Ovary (tissue), 9 donors: ENCODE measurements around the gene PRR36. TPM values are rescaled to one million over a fixed set of nuclear protein-coding genes. Genes with fewer than 3 reads are reported as not detected.

Source experiments
- DNase-seq, 5 donors: peaks; one replicate each; pipeline ENCODE4 v3.0.0-alpha.2; 2019 to 2020
- H3K27ac ChIP-seq, 2 donors: fragments of 200-600 bp; one replicate each; pipeline versions ENCODE4 v1.5.1 to v1.8.0; 2019 to 2022
- H3K27me3 ChIP-seq: fragments of 200-600 bp; one replicate; pipeline ENCODE4 v1.8.0; 2022
- H3K36me3 ChIP-seq: fragments of 200-600 bp; sonication (generic); one replicate; pipeline ENCODE4 v1.5.1; 2019
- H3K4me1 ChIP-seq: one replicate; pipeline ENCODE4 v1.8.1; 2013; ENCODE audit warnings: mild to moderate bottlenecking, moderate library complexity; ENCODE audit not compliant: insufficient read depth
- H3K4me3 ChIP-seq: fragments of 200-600 bp; sonication (generic); one replicate; pipeline ENCODE4 v1.5.1; 2017
- H3K9me3 ChIP-seq, 2 donors: fragments of 200-600 bp in 1 of 2; sonication (generic) in 1 of 2; one replicate each; pipeline versions ENCODE4 v1.5.1 to v1.8.1; 2013 to 2019; ENCODE audit warnings: mild to moderate bottlenecking in 1 of 2, moderate library complexity in 1 of 2
- CTCF ChIP-seq, 3 donors: fragments of 450-650 bp in 2 of 3; fragments of 200-600 bp in 1 of 3; IDR thresholded peaks; one replicate each; pipeline versions ENCODE4 v1.5.1 to v1.8.0; 2016 to 2022; ENCODE audit warnings: antibody characterized with exemption in 3 of 3, mild to moderate bottlenecking in 1 of 3
- EP300 ChIP-seq: sonication (generic); formaldehyde crosslinking; IDR thresholded peaks from one replicate; pipeline ENCODE4 v1.6.1; 2017; ENCODE audit warnings: antibody characterized with exemption
- POLR2A ChIP-seq: fragments of 450-650 bp; IDR thresholded peaks from one replicate; pipeline ENCODE4 v1.6.1; 2017; ENCODE audit warnings: antibody characterized with exemption, mild to moderate bottlenecking, moderate library complexity
- WGBS, 3 donors: extraction: QIAGEN DNeasy Blood & Tissue Kit in 1 of 3; methylation state at CpG; one replicate each; pipeline versions ENCODE4 v1.1.5 to v1.1.7; 2013 to 2017; 5-methylcytosine and 5-hydroxymethylcytosine counted together
- intact Hi-C, 4 donors: fragments of 100-400 bp; cut with DNase I; formaldehyde crosslinking; loops; one replicate each; pipeline versions ENCODE4 v1.11.0 to v1.15.1; 2022 to 2023
- polyA plus RNA-seq, 2 donors: library from polyadenylated mRNA; stranded (reverse); fragments of 200-250 nt in 1 of 2; fragments of 350-450 nt in 1 of 2; fragmentation: Illumina TruSeq in 1 of 2; extraction: RNeasy Lipid Tissue Mini Kit (QIAGEN cat#74804) in 1 of 2; gene quantifications; one replicate each; pipeline ENCODE4 v1.2.3, GENCODE V29; 2013 to 2014
- total RNA-seq, 7 donors: library from RNA; depleted of rRNA in 2 of 7; stranded (reverse); fragments of >200 nt in 2 of 7; fragmentation: NEBNext Ultra II Directional in 3 of 7; extraction: Animal tissue kit (Norgen Biotek cat#: 25700) in 3 of 7; gene quantifications; one replicate each; pipeline versions ENCODE4 v1.1.0 to v1.2.4, GENCODE V29; 2016 to 2023
- donor health status: DM: no; HTN: no; CAD: no; lungs with moderate emphysema.
- donor health status: DM: no; HTN: no; CAD: no.
- donor health status: Bipolar disorder and iron deficiency.
- donor health status: DM: yes; HTN: yes; CAD: no.
- donor health status: DM: no; HTN: no; CAD: no.
- donor health status: DM: yes; HTN: yes; CAD: no.

Gene PRR36
- total and polyA plus RNA-seq, 9 donors: 0.05 to 2.2 (median 0.60) TPM

GRCh38 chr19:7839476-7839875, 34.7 kb downstream of the PRR36 start:
- TF ChIP-seq EP300 (no peak), POLR2A (no peak), CTCF (IDR thresholded peaks at IDR 0.05) (no peak)
- DNase-seq: no peak
- H3K36me3 ChIP-seq: no peaks in the 10 kb centered on the region
- H3K4me3 ChIP-seq: no peak overlapping the region
- no peaks in the 10 kb centered on the region for H3K9me3 ChIP-seq
- no peaks in the 10 kb centered on the region for H3K4me1 ChIP-seq
- no peak overlapping the region for H3K27ac ChIP-seq
- intact Hi-C loops: no loop called here
- 89 to 93% (median 92%) methylated on average over 6 of the region's 6 CpGs for WGBS, 3 donors
- H3K27me3 ChIP-seq: no peaks in the 10 kb centered on the region

- Histone ChIP-seq H3K27ac (no peak overlapping the region), H3K36me3 (no peaks in the 10 kb centered on the region), H3K4me1 (peaks cover 16% of the 10 kb centered on the region), H3K9me3 (no peaks in the 10 kb centered on the region), H3K27me3 (no peaks in the 10 kb centered on the region), H3K4me3 (no peak overlapping the region)
- intact Hi-C loops: no loop called here
- WGBS, 3 donors: 83 to 87% (median 83%) methylated on average over 23 of the region's 23 CpGs
- no peak for TF ChIP-seq POLR2A
- no peak for TF ChIP-seq EP300
- TF ChIP-seq CTCF (IDR thresholded peaks at IDR 0.05): no peak
- no peak for DNase-seq
Observed at GRCh38 chr19:7833225-7834099, 40.7 kb downstream of the PRR36 start.

- WGBS, 3 donors: 76 to 85% (median 82%) methylated on average over 12 of the region's 12 CpGs
- no peaks in the 10 kb centered on the region for H3K27me3 ChIP-seq
- no peak overlapping the region for H3K4me3 ChIP-seq
- intact Hi-C loops: no loop called here
- TF ChIP-seq CTCF (IDR thresholded peaks at IDR 0.05) (no peak), POLR2A (no peak), EP300 (no peak)
- H3K4me1 ChIP-seq: peaks cover 16% of the 10 kb centered on the region
- no peaks in the 10 kb centered on the region for H3K9me3 ChIP-seq
- no peak overlapping the region for H3K27ac ChIP-seq
- no peak for DNase-seq
- no peaks in the 10 kb centered on the region for H3K36me3 ChIP-seq
Observed at GRCh38 chr19:7832781-7833180, 41.4 kb downstream of the PRR36 start.

GRCh38 chr19:7832009-7832408, 42.2 kb downstream of the PRR36 start:
- DNase-seq: no peak
- 72 to 79% (median 77%) methylated on average over 17 of the region's 17 CpGs for WGBS, 3 donors
- no peak overlapping the region for H3K4me3 ChIP-seq
- H3K36me3 ChIP-seq: no peaks in the 10 kb centered on the region
- TF ChIP-seq POLR2A: no peak
- no peak for TF ChIP-seq EP300
- TF ChIP-seq CTCF (IDR thresholded peaks at IDR 0.05): no peak
- H3K9me3 ChIP-seq: no peaks in the 10 kb centered on the region
- H3K27ac ChIP-seq: no peak overlapping the region
- intact Hi-C loops: no loop called here
- H3K27me3 ChIP-seq: no peaks in the 10 kb centered on the region
- peaks cover 16% of the 10 kb centered on the region for H3K4me1 ChIP-seq
